ENCODE measurements around the gene ZNF362.

DNA sequence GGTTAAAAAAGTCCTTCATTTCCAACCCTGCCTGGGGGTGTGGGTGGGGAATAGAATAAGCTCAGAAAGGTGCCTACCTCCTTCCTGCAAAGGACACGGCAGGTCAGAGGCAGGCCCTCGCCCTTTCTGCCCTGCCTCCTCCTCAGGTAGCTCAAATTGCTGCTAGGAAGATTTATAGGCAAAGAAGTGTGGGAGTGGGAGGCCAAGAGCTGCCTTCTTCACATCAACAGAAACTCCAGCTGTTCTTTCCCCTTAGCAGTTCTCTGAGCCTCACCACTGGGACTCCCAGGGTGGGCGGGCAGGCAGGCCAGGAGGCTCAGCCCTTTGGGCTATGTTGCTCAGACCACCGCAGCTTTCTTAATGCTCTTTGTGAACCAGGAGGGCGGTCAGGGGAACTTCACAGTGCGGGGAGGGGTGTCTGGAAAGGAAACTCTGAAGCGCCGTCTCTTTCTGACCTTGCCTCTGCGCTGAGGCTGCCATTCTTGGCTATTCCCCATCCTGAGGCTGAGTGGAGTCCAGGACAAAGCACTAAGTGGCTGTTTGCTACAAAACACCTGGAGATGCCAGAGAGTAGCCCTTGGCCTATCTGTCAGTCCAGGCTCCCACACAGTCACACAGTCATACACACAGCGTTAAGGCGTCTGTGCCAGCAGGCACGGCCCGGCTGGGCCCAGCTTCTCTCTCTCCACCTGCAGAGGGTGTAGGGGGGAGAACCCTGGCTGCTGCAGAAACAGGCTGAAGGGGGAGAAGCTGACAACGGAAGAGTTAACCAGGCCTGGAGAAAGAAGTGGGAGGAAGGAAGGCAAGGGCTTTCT is 67.6 kb downstream of the ZNF362 start:
- TF ChIP-seq TAF1 (IDR thresholded peaks at IDR 0.05; ENCODE audit: low read depth, low read length) (no peak), POLR2A (IDR thresholded peaks at IDR 0.05; ENCODE audit: low read depth, low read length) (no peak)
